Left lung (tissue), 10 donors: ENCODE results near the gene ZNF540. TPM values are rescaled to one million over a fixed set of nuclear protein-coding genes. Genes with fewer than 3 reads are reported as not detected.

Experiments used
- ATAC-seq: fragments of 200-7000 bp; cut with Tn5 transposase; one replicate; pipeline ENCODE4 v1.9.1; 2020; ENCODE audit warnings: moderate library complexity
- DNase-seq, 4 donors: peaks; one replicate each; pipeline ENCODE4 v3.0.0-alpha.2; 2013 to 2020
- H3K27ac ChIP-seq, 2 donors: fragments of 200-600 bp; sonication (generic) in 1 of 2; one replicate each; pipeline versions ENCODE4 v1.5.0 to v1.8.0; 2020 to 2021
- H3K27me3 ChIP-seq, 2 donors: fragments of 200-600 bp; sonication (generic) in 1 of 2; one replicate each; pipeline versions ENCODE4 v1.5.0 to v1.8.0; 2020 to 2021
- H3K36me3 ChIP-seq, 2 donors: fragments of 200-600 bp; sonication (generic) in 1 of 2; one replicate each; pipeline versions ENCODE4 v1.5.0 to v1.8.0; 2020 to 2021
- H3K4me1 ChIP-seq, 2 donors: fragments of 200-600 bp; one replicate each; pipeline ENCODE4 v1.8.0; 2021
- H3K4me3 ChIP-seq, 2 donors: fragments of 200-600 bp; sonication (generic) in 1 of 2; one replicate each; pipeline versions ENCODE4 v1.5.0 to v1.8.0; 2020 to 2021; ENCODE audit warnings: mild to moderate bottlenecking in 1 of 2
- H3K9me3 ChIP-seq, 2 donors: fragments of 200-600 bp; sonication (generic) in 1 of 2; one replicate each; pipeline versions ENCODE4 v1.5.0 to v1.8.0; 2020 to 2021
- intact Hi-C, 2 donors: fragments of 100-400 bp; cut with DNase I; formaldehyde crosslinking; loops; one replicate each; pipeline versions ENCODE4 v1.11.2 to v1.14.2; 2022
- polyA plus RNA-seq, 6 donors: library from polyadenylated mRNA; unstranded; fragments of 120-200 nt; gene quantifications; one replicate each; pipeline ENCODE4 v1.2.1, GENCODE V29; 2013; ENCODE audit not compliant: insufficient read length in 6 of 6
- total RNA-seq, 2 donors: library from RNA; stranded (reverse); fragmentation: NEBNext Ultra II Directional; extraction: Animal tissue kit (Norgen Biotek cat#: 25700); gene quantifications; one replicate each; pipeline ENCODE4 v1.2.1, GENCODE V29; 2021
- TF ChIP-seq, protein P1 (sequence below), 2 donors: fragments of 200-600 bp; sonication (generic) in 1 of 2; IDR thresholded peaks; one replicate each; pipeline versions ENCODE4 v1.5.0 to v1.8.0; 2021; ENCODE audit warnings: antibody characterized with exemption in 2 of 2
- donor health status: DM: no; HTN: yes; CAD: no.
- donor health status: DM: no; HTN: no; CAD: no.

The ZNF540 gene
- total and polyA plus RNA-seq, 8 donors = 1.9 to 8.7 (median 6.3) TPM

DNA sequence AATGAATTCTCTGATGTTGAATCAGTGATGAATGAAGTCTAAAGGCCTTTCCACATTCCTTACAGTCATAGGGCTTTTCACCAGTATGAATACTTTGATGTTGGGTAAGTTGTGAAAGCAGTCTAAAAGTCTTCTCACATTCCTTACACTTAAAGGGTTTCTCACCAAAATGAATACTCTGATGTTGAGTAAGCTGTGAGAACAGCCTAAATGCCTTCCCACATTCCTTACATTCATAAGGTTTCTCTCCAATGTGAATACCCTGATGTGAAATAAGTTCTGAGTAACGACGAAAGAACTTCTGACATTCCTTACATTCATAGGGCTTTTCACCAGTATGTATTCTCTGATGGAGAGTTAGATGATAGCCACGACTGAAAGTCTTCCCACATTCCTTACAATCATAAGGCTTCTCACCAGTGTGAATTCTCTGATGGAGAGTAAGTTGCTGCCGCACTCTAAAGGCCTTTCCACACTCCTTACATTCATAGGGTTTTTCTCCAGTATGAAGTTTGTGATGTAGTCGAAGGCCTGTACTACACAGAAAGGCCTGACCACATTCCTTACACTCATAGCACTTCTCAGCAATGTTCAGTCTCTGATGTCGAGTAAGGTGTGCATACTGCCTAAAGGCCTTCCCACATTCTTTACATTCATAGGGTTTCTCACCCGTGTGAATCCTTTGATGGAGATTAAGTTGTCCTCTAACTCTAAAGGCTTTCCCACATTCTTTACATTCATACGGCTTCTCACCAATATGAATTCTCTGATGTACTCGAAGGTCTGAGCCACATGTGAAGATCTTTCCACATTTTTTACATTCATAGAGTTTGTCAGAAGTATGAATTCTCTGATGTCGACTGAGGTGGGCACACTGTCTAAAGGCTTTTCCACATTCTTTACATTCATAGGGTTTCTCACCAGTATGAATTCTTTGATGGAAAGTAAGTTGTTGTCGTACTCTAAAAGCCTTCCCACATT, 40.7 kb downstream of the ZNF540 start:
- DNase-seq (no peak), ATAC-seq (no peak)
- Histone ChIP-seq H3K4me1 (no peaks in the 10 kb centered on the region), H3K9me3 (peaks cover 19 to 97% of the 10 kb centered on the region in 2 donors), H3K36me3 (peaks cover 0 to 57% of the 10 kb centered on the region in 2 donors), H3K27ac (no peak overlapping the region), H3K4me3 (no peak overlapping the region), H3K27me3 (no peaks in the 10 kb centered on the region)
- intact Hi-C loops = no loop called here
- TF ChIP-seq, protein P1, sequence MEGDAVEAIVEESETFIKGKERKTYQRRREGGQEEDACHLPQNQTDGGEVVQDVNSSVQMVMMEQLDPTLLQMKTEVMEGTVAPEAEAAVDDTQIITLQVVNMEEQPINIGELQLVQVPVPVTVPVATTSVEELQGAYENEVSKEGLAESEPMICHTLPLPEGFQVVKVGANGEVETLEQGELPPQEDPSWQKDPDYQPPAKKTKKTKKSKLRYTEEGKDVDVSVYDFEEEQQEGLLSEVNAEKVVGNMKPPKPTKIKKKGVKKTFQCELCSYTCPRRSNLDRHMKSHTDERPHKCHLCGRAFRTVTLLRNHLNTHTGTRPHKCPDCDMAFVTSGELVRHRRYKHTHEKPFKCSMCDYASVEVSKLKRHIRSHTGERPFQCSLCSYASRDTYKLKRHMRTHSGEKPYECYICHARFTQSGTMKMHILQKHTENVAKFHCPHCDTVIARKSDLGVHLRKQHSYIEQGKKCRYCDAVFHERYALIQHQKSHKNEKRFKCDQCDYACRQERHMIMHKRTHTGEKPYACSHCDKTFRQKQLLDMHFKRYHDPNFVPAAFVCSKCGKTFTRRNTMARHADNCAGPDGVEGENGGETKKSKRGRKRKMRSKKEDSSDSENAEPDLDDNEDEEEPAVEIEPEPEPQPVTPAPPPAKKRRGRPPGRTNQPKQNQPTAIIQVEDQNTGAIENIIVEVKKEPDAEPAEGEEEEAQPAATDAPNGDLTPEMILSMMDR (IDR thresholded peaks at IDR 0.05) = no peak

DNA sequence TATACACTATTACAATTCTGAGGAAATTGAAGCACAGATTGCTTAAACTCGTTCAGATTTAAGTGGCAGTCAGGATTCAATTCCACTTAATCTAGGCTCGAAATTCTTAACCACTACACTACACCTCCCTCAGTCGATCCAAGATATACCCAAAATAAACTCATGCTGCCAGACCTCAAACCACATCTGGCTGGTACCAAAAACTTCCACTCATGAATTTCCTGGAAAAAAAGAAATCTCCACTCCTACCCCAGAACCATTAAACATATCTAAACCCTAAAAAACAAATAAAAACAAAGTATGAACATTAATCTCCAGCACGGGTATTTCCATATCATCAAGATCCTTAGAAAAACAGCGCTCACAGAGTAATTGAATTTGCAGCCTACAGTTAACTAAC, 59.4 kb downstream of the ZNF540 start:
- peaks cover 8 to 26% of the 10 kb centered on the region in 2 donors for H3K4me1 ChIP-seq
- DNase-seq = peak in 2 of 4 donors; percentile 3 to 10
- H3K36me3 ChIP-seq = peaks cover 0 to 17% of the 10 kb centered on the region in 2 donors
- peak overlapping the region; percentile 70 to 79 for H3K4me3 ChIP-seq
- no peak for ATAC-seq
- TF ChIP-seq, protein P1 (IDR thresholded peaks at IDR 0.05) = no peak
- H3K9me3 ChIP-seq = peaks cover 0 to 21% of the 10 kb centered on the region in 2 donors
- peak overlapping the region; percentile 88 to 90 for H3K27ac ChIP-seq
- H3K27me3 ChIP-seq = no peaks in the 10 kb centered on the region
- intact Hi-C loops = no loop called here

DNA sequence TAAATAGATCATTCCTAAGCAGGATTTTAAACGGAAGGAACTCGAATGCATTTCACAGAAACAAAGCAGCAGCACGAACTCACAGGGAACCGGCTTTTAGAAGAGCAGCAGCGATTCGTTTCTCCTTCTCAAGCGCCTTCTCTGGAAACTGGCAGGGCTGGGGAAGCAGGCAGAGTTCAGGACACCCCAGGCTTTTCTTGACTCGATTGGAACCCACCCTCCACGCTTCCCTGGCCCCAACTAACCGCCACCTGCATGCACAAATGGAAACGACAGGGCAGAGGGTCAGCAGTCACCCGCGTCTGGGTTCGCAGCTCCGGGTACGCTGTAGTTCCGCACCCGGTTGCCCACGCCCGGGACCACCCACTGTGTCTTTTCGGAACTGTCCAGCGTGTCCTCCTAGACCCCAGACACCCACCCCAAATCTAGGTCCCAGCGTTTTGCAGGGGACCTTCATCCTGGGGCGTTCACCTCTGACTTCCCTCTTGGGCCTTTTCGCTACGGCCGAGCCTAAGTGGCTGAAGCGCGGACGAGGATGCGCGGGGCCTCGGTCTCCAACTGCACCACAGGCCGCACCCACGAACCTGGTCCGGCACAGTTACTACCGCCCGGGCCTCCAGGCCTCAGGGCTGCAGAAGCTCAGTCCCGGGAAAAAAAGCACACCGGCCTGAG, 60.1 kb downstream of the ZNF540 start:
- Histone ChIP-seq H3K4me1 (peaks cover 8 to 26% of the 10 kb centered on the region in 2 donors), H3K36me3 (peaks cover 0 to 12% of the 10 kb centered on the region in 2 donors), H3K27me3 (no peaks in the 10 kb centered on the region), H3K4me3 (peak overlapping the region; percentile 70 to 79), H3K9me3 (peaks cover 0 to 19% of the 10 kb centered on the region in 2 donors), H3K27ac (peak overlapping the region; percentile 88 to 90)
- intact Hi-C loops = no loop called here
- DNase-seq (peak in 3 of 4 donors; percentile 31 to 41 (median 33)), ATAC-seq (peak; percentile 69)
- TF ChIP-seq, protein P1 (IDR thresholded peaks at IDR 0.05) = no peak

DNA sequence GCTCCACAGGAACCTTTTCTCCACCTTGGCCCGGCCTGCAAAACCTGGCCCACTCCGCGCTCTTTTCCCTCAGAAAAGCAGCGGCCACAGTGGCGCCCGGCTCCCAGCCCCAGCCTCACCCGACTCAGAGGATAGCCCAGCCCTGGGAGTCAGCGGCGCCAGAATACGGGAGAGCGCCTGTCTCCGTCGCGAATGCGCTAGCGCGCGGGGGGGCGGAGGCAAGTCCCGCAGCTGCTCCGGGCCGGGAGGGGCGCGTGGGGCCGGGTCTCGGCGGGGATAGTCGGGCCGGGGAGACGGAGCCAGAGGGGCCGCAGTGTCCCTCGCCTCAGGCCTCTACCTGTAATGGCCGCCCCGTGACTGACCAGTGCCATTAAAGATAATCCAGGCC, 60.6 kb downstream of the ZNF540 start, which contains the start of gene ZFP30:
Gene ZFP30 (minus strand): TSS at position 165 of the 388 bp plus-strand sequence. CDS start 7,643 bp downstream, outside the sequence.
- H3K4me1 ChIP-seq = peaks cover 8 to 26% of the 10 kb centered on the region in 2 donors
- H3K27ac ChIP-seq = peak within 1 kb of the TSS; percentile 88 to 90
- H3K27me3 ChIP-seq = no peaks in the 10 kb centered on the region
- H3K9me3 ChIP-seq = peaks cover 0 to 16% of the 10 kb centered on the region in 2 donors
- peaks cover 0 to 7% of the 10 kb centered on the region in 2 donors for H3K36me3 ChIP-seq
- DNase-seq = peak; percentile 86 to 95 (median 91)
- TF ChIP-seq, protein P1 (IDR thresholded peaks at IDR 0.05) = no peak
- H3K4me3 ChIP-seq = peak within 1 kb of the TSS; percentile 70 to 79
- intact Hi-C loops = no loop called here
- ATAC-seq = peak; percentile 97
